Cardiac fibroblast (primary cell): ENCODE measurements around the gene DYRK1A.
A peak's percentile ranks its signal among the peaks of the same experiment; 100 is the strongest.

Source experiments
- DNase-seq, 2 donors: peaks; one replicate each; pipeline versions ENCODE4 v3.0.0 to v3.0.0-alpha.2; 2010; ENCODE audit warnings: low read depth in 2 of 2
- H3K4me3 ChIP-seq, 2 donors: replicated peaks in 1 of 2; 1 replicate in 1 of 2; 2 replicates in 1 of 2; pipeline ENCODE4 v1.5.1; 2011; ENCODE audit warnings: low read depth in 2 of 2, low read length in 2 of 2, mild to moderate bottlenecking in 2 of 2, moderate library complexity in 1 of 2
- TF ChIP-seq, protein P1 (sequence below): IDR thresholded peaks from one replicate; pipeline ENCODE4 v1.5.1; 2011; ENCODE audit warnings: low read depth, mild to moderate bottlenecking, low read length, inconsistent platforms

Gene DYRK1A

DNA sequence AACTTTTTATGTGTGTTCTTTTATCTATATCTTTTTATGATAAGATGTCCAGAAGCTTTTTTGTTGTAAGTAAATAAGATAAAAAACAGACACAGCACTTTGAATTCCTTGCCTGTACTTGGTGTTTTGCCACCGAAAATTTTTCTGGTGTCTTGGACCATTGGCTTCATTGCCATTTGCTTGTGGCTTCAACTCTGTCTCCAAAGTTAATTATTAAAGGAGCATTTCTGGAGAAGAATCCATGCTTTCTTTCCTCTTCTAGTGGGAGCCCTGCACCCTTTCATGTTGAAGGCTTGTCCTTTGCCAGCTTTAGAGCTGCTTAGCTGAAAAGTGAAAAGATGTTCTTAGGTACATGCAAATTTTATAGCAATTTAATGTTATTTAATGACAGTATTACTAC is 112.2 kb downstream of the DYRK1A start:
- TF ChIP-seq, protein P1, sequence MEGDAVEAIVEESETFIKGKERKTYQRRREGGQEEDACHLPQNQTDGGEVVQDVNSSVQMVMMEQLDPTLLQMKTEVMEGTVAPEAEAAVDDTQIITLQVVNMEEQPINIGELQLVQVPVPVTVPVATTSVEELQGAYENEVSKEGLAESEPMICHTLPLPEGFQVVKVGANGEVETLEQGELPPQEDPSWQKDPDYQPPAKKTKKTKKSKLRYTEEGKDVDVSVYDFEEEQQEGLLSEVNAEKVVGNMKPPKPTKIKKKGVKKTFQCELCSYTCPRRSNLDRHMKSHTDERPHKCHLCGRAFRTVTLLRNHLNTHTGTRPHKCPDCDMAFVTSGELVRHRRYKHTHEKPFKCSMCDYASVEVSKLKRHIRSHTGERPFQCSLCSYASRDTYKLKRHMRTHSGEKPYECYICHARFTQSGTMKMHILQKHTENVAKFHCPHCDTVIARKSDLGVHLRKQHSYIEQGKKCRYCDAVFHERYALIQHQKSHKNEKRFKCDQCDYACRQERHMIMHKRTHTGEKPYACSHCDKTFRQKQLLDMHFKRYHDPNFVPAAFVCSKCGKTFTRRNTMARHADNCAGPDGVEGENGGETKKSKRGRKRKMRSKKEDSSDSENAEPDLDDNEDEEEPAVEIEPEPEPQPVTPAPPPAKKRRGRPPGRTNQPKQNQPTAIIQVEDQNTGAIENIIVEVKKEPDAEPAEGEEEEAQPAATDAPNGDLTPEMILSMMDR = no peak
- H3K4me3 ChIP-seq = no peak overlapping the region
- no peak for DNase-seq

GRCh38 chr21:37483776-37484175 is 117.2 kb downstream of the DYRK1A start:
- H3K4me3 ChIP-seq = no peak overlapping the region
- TF ChIP-seq, protein P1 = no peak
- no peak for DNase-seq

DNA sequence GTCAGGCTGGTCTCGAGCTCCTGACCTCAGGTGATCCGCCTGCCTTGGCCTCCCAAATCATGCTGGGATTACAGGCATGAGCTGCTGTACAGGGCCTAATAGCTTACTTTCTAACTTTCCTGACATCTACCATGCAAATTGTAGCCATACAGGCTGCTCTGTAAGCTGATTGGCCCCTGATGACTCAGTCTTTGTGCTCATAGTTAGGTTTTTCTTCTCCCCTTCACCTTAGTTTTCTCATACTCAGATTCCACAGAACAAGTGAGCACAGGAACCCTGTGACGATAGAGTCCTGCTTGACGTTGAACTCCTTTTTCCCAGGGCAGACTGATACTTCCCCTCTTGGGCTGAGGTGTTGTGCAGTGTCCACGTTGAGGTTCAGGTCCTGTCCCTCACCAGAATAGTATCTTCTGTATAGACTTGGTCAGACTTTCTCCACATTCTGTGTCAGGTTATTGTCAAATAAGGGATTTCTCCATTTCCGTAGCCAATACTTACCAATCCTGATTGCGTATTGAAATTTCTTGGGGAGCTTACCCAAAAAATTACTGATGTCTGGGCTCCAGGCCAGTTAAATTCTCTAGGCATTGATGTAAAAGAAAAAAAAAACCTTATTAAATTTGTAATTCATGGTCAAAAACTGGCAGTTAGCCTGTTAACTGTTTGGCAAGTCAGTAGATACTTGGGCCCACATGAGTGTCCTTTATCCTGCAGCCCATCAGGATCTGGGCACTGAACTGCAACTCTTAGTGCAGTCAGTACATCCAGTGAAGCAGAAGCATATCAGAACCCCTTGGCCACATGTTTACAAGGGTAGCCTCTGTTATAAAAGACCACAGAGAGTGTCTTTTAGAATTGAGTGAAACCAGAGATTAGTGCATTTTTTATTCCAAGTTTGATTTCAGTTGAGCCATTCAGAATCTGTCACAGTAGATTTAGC is 118.2 kb downstream of the DYRK1A start:
- peak in 1 of 2 donors; percentile 17 for DNase-seq
- no peak overlapping the region for H3K4me3 ChIP-seq
- TF ChIP-seq, protein P1 = no peak

DNA sequence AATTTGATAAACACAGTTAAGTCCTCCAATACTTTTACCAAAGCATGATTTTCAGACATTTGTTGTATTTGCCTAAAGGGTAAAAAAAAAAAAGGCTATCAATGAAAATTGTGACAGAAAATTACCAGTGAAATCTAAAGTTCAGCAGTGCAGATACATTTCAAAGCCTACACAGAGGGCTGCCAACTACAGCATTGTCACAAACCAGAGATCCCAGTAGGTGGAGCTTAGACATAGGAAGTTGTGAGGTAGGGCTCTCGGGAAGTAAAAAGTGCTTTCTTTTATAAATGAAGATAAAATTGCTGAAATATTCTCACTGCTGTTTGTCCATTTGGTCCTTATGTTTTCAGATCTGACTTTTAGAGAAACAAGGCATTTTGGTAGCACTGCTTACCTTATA is 123.0 kb downstream of the DYRK1A start:
- peak in 1 of 2 donors; percentile 13 for DNase-seq
- TF ChIP-seq, protein P1 = no peak

GRCh38 chr21:37490084-37490483 is 123.5 kb downstream of the DYRK1A start:
- TF ChIP-seq, protein P1 = no peak

More for the DNA sequence above, 123.0 kb downstream of the DYRK1A start:
- no peak overlapping the region for H3K4me3 ChIP-seq

DNA sequence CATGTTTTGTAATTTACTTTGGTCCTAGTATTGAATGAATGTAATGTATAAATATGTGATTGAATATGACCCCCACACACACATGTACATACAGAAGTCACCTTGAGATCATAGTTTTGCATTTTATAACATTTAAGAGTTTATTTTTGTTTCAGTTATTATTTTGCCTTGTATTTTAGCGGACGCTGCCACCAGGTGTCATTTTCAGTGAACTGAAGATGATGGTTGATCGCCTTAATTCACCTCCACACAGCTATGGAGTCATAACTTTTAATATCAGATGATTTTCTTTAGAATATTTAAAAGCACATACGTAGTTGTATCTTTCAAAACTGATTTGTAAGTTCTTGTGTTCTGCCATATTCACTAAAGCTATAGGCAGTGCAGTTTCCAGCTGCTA is 130.4 kb downstream of the DYRK1A start:
- DNase-seq = peak; percentile 36 to 39
- TF ChIP-seq, protein P1 = peak; percentile 27
- no peak overlapping the region for H3K4me3 ChIP-seq

More at GRCh38 chr21:37490084-37490483, 123.5 kb downstream of the DYRK1A start:
- DNase-seq = no peak
- no peak overlapping the region for H3K4me3 ChIP-seq
